Thoracic aorta (tissue), 2 donors: ENCODE results near the gene PITPNB. TPM values are rescaled to one million over a fixed set of nuclear protein-coding genes. Genes with fewer than 3 reads are reported as not detected.
A peak's percentile ranks its signal among the peaks of the same experiment; 100 is the strongest.

ENCODE experiments used
- ATAC-seq: fragments of 150-250 bp; one replicate; pipeline ENCODE4 v1.8.0; 2017; ENCODE audit warnings: low read depth; ENCODE audit not compliant: insufficient number of reproducible peaks, low FRiP score
- DNase-seq: peaks from one replicate; pipeline ENCODE4 v3.0.0-alpha.2; 2020; ENCODE audit warnings: low spot score
- H3K27ac ChIP-seq, 2 donors: fragments of 200-600 bp; sonication (generic); 1 replicate in 1 of 2; 2 replicates in 1 of 2; pipeline ENCODE4 v1.5.1; 2016; ENCODE audit warnings: mild to moderate bottlenecking in 2 of 2, moderate library complexity in 2 of 2
- H3K27me3 ChIP-seq: fragments of 200-600 bp; sonication (generic); replicated peaks from 2 replicates; pipeline ENCODE4 v1.6.0; 2016; ENCODE audit warnings: mild to moderate bottlenecking; ENCODE audit not compliant: insufficient read depth
- H3K36me3 ChIP-seq: fragments of 200-600 bp; sonication (generic); one replicate; pipeline ENCODE4 v1.5.1; 2016
- H3K4me1 ChIP-seq, 2 donors: fragments of 200-600 bp; sonication (generic); 1 replicate in 1 of 2; 2 replicates in 1 of 2; pipeline versions ENCODE4 v1.5.1 to v1.6.0; 2016; ENCODE audit warnings: low read depth in 2 of 2, mild to moderate bottlenecking in 1 of 2; ENCODE audit not compliant: control insufficient read depth in 1 of 2
- H3K4me3 ChIP-seq: fragments of 200-600 bp; sonication (generic); 2 replicates; pipeline ENCODE4 v1.5.1; 2016; ENCODE audit warnings: mild to moderate bottlenecking
- H3K9me3 ChIP-seq: fragments of 200-600 bp; sonication (generic); 2 replicates; pipeline ENCODE4 v1.5.1; 2016
- CTCF ChIP-seq: fragments of 200-600 bp; sonication (generic); IDR thresholded peaks from one replicate; pipeline ENCODE4 v1.5.1; 2019; ENCODE audit warnings: antibody characterized with exemption
- total RNA-seq, 2 donors: library from RNA; depleted of rRNA; stranded (reverse); fragments of >200 nt; gene quantifications; one replicate each; pipeline versions ENCODE4 v1.1.0 to v1.2.3, GENCODE V29; 2016

PITPNB gene
- total RNA-seq, 2 donors from 2014 or later = 42.2 to 111 TPM

GRCh38 chr22:27814993-27815392, 104.1 kb downstream of the PITPNB start:
- no peak overlapping the region for H3K4me3 ChIP-seq
- no peaks in the 10 kb centered on the region for H3K27me3 ChIP-seq
- no peak for TF ChIP-seq CTCF
- H3K9me3 ChIP-seq = no peaks in the 10 kb centered on the region
- no peaks in the 10 kb centered on the region for H3K36me3 ChIP-seq
- peaks cover 4 to 26% of the 10 kb centered on the region in 2 donors for H3K4me1 ChIP-seq
- ATAC-seq (no peak), DNase-seq (no peak)
- no peak overlapping the region for H3K27ac ChIP-seq

- Histone ChIP-seq H3K27me3 (no peaks in the 10 kb centered on the region), H3K9me3 (no peaks in the 10 kb centered on the region), H3K27ac (peak overlapping the region; percentile 57 to 91), H3K36me3 (no peaks in the 10 kb centered on the region), H3K4me3 (no peak overlapping the region), H3K4me1 (peaks cover 21 to 48% of the 10 kb centered on the region in 2 donors)
- DNase-seq = no peak
- no peak for ATAC-seq
- no peak for TF ChIP-seq CTCF
These were observed 107.3 kb downstream of the PITPNB start for GRCh38 chr22:27811778-27812177.

- peak overlapping the region; percentile 78 to 91 for H3K27ac ChIP-seq
- H3K4me1 ChIP-seq = peaks cover 21 to 48% of the 10 kb centered on the region in 2 donors
- no peaks in the 10 kb centered on the region for H3K27me3 ChIP-seq
- H3K9me3 ChIP-seq = no peaks in the 10 kb centered on the region
- H3K36me3 ChIP-seq = no peaks in the 10 kb centered on the region
- ATAC-seq = peak; percentile 91
- TF ChIP-seq CTCF = peak; percentile 36
- DNase-seq = peak; percentile 64
- peak overlapping the region; percentile 26 for H3K4me3 ChIP-seq
These were observed 108.4 kb downstream of the PITPNB start for GRCh38 chr22:27810609-27811151.

- ATAC-seq (no peak), DNase-seq (no peak)
- peak overlapping the region; percentile 26 for H3K4me3 ChIP-seq
These were observed 109.1 kb downstream of the PITPNB start for GRCh38 chr22:27809700-27810608.

More at GRCh38 chr22:27809700-27810608, 109.1 kb downstream of the PITPNB start:
- no peaks in the 10 kb centered on the region for H3K36me3 ChIP-seq
- peaks cover 21 to 49% of the 10 kb centered on the region in 2 donors for H3K4me1 ChIP-seq
- H3K27me3 ChIP-seq = no peaks in the 10 kb centered on the region
- peak overlapping the region; percentile 78 to 91 for H3K27ac ChIP-seq
- H3K9me3 ChIP-seq = no peaks in the 10 kb centered on the region
- no peak for TF ChIP-seq CTCF
